H1 (cell line): Measurements from ENCODE around the gene ZIM2. TPM values are rescaled to one million over a fixed set of nuclear protein-coding genes. Genes with fewer than 3 reads are reported as not detected.

Experiments
- CTCF ChIA-PET: fragments of 300-600 bp; sonication (Branson Sonifier 250); formaldehyde crosslinking; loops from one replicate; lab custom pipeline; 2021; ENCODE audit not compliant: partially characterized antibody; lab: Charles Lee
- POLR2A ChIA-PET: fragments of 300-600 bp; sonication (Branson Sonifier 250); formaldehyde crosslinking; loops from one replicate; lab custom pipeline; 2021; ENCODE audit warnings: inconsistent platforms; ENCODE audit not compliant: partially characterized antibody; lab: Charles Lee
- DNase-seq, 2 experiments: peaks; one replicate each; pipeline versions ENCODE4 v3.0.0 to v3.0.0-alpha.2; 2010 to 2022; ENCODE audit warnings: low spot score in 2 of 2, low read depth in 1 of 2, mixed read lengths in 1 of 2
- FAIRE-seq: peaks from 2 replicates; lab custom pipeline; 2011; peaks lifted over from hg19 to GRCh38; lab: Jason Lieb, UNC
- H2AFZ ChIP-seq: 2 replicates; pipeline ENCODE4 v1.8.1; 2012; ENCODE audit warnings: low read length, inconsistent platforms
- H2AK5ac ChIP-seq: 2 replicates; pipeline ENCODE4 v1.6.1; 2013; ENCODE audit warnings: low read depth, low read length
- H2BK120ac ChIP-seq: replicated peaks from 2 replicates; pipeline ENCODE3; 2013; ENCODE audit warnings: low read depth, low read length, inconsistent platforms
- H2BK12ac ChIP-seq: 2 replicates; pipeline ENCODE4 v1.6.1; 2013; ENCODE audit warnings: low read depth, low read length
- H2BK15ac ChIP-seq: 2 replicates; pipeline ENCODE4 v1.6.1; 2013; ENCODE audit warnings: low read length
- H2BK20ac ChIP-seq: 2 replicates; pipeline ENCODE4 v1.6.1; 2013; ENCODE audit warnings: low read length
- H2BK5ac ChIP-seq: 2 replicates; pipeline ENCODE4 v1.6.1; 2013; ENCODE audit warnings: low read depth, low read length
- H3K14ac ChIP-seq: 2 replicates; pipeline ENCODE4 v1.6.1; 2013; ENCODE audit warnings: inconsistent platforms; ENCODE audit not compliant: insufficient read length
- H3K18ac ChIP-seq: 2 replicates; pipeline ENCODE4 v1.6.1; 2013; ENCODE audit warnings: low read length; ENCODE audit errors: extremely low read depth
- H3K23ac ChIP-seq: 2 replicates; pipeline ENCODE4 v1.6.1; 2013; ENCODE audit warnings: inconsistent platforms; ENCODE audit not compliant: insufficient read length
- H3K23me2 ChIP-seq: 2 replicates; pipeline ENCODE4 v1.6.1; 2013; ENCODE audit warnings: low read depth, low read length
- H3K27ac ChIP-seq: 2 replicates; pipeline ENCODE4 v1.6.1; 2011; ENCODE audit warnings: low read depth, low read length, inconsistent platforms
- H3K27me3 ChIP-seq, 4 experiments: replicated peaks in 1 of 4; 1 replicate in 1 of 4; 2 replicates in 3 of 4; pipeline versions ENCODE4 v1.6.1 to v1.8.1; 2011 to 2013; ENCODE audit warnings: low read length in 3 of 4, mild to moderate bottlenecking in 3 of 4, inconsistent platforms in 2 of 4, mixed read lengths in 2 of 4, moderate library complexity in 1 of 4; ENCODE audit not compliant: control insufficient read depth in 3 of 4, insufficient read depth in 3 of 4; ENCODE audit errors: extremely low read depth in 1 of 4
- H3K36me3 ChIP-seq, 4 experiments: 2 replicates each; pipeline versions ENCODE4 v1.6.1 to v1.8.1; 2011 to 2013; ENCODE audit warnings: mild to moderate bottlenecking in 4 of 4, low read length in 3 of 4, moderate library complexity in 2 of 4, control low read depth in 1 of 4, inconsistent platforms in 1 of 4; ENCODE audit not compliant: insufficient read depth in 4 of 4, control insufficient read depth in 2 of 4
- H3K4ac ChIP-seq: replicated peaks from 2 replicates; pipeline ENCODE3; 2013; ENCODE audit warnings: low read length, low read depth, mixed read lengths, inconsistent platforms; ENCODE audit not compliant: insufficient read length
- H3K4me1 ChIP-seq, 4 experiments: replicated peaks in 1 of 4; 1 replicate in 1 of 4; 2 replicates in 3 of 4; pipeline versions ENCODE4 v1.6.1 to v1.8.1; 2011 to 2013; ENCODE audit warnings: low read length in 3 of 4, inconsistent platforms in 2 of 4, mixed read lengths in 1 of 4; ENCODE audit not compliant: insufficient read depth in 4 of 4, control insufficient read depth in 3 of 4
- H3K4me2 ChIP-seq, 2 experiments: 2 replicates each; pipeline versions ENCODE4 v1.6.1 to v1.8.1; 2011 to 2013; ENCODE audit warnings: low read depth in 2 of 2, low read length in 2 of 2, control low read depth in 1 of 2, inconsistent platforms in 1 of 2, mild to moderate bottlenecking in 1 of 2; ENCODE audit not compliant: insufficient read depth in 1 of 2
- H3K4me3 ChIP-seq, 4 experiments: fragments of 200-600, 300-600 bp in 1 of 4; sonication (generic), shearing (Covaris generic), sonication (Bioruptor Twin) in 1 of 4; 2 replicates each; pipeline versions ENCODE4 v1.5.1 to v1.8.1; 2011 to 2016; ENCODE audit warnings: low read length in 4 of 4, low read depth in 3 of 4, control low read depth in 2 of 4, inconsistent platforms in 2 of 4, mild to moderate bottlenecking in 2 of 4, mixed read lengths in 1 of 4, moderate library complexity in 1 of 4; ENCODE audit not compliant: insufficient read depth in 2 of 4; ENCODE audit errors: extremely low read depth in 1 of 4
- H3K56ac ChIP-seq: replicated peaks from 2 replicates; pipeline ENCODE3; 2013; ENCODE audit warnings: low read depth, mild to moderate bottlenecking, mixed read lengths, low read length, inconsistent platforms; ENCODE audit not compliant: insufficient read length
- H3K79me1 ChIP-seq: 2 replicates; pipeline ENCODE4 v1.6.1; 2013; ENCODE audit warnings: low read depth, low read length, control low read depth
- H3K79me2 ChIP-seq, 2 experiments: 2 replicates each; pipeline versions ENCODE4 v1.6.1 to v1.8.1; 2012 to 2013; ENCODE audit warnings: low read length in 2 of 2, mild to moderate bottlenecking in 2 of 2, inconsistent platforms in 1 of 2; ENCODE audit not compliant: insufficient read depth in 2 of 2, control insufficient read depth in 1 of 2
- H3K9ac ChIP-seq, 4 experiments: replicated peaks in 1 of 4; 1 replicate in 1 of 4; 2 replicates in 3 of 4; pipeline versions ENCODE4 v1.6.1 to v1.8.1; 2011 to 2013; ENCODE audit warnings: low read depth in 3 of 4, low read length in 3 of 4, control low read depth in 2 of 4, mild to moderate bottlenecking in 2 of 4, moderate library complexity in 2 of 4, inconsistent platforms in 1 of 4; ENCODE audit errors: extremely low read depth in 1 of 4
- H3K9me3 ChIP-seq, 2 experiments: 2 replicates each; pipeline versions ENCODE4 v1.6.1 to v1.8.1; 2012 to 2013; ENCODE audit warnings: mild to moderate bottlenecking in 2 of 2, moderate library complexity in 2 of 2, control low read depth in 1 of 2, inconsistent platforms in 1 of 2, low read depth in 1 of 2, low read length in 1 of 2, mixed read lengths in 1 of 2; ENCODE audit not compliant: insufficient read depth in 2 of 2
- H4K20me1 ChIP-seq, 2 experiments: replicated peaks in 1 of 2; 2 replicates each; pipeline versions ENCODE3 to v1.8.1; 2011 to 2013; ENCODE audit warnings: inconsistent platforms in 2 of 2, low read length in 2 of 2, mild to moderate bottlenecking in 1 of 2; ENCODE audit not compliant: insufficient read depth in 2 of 2, control insufficient read depth in 1 of 2
- H4K5ac ChIP-seq: 2 replicates; pipeline ENCODE4 v1.6.1; 2013; ENCODE audit warnings: low read length, low read depth, mixed read lengths, inconsistent platforms; ENCODE audit not compliant: insufficient read length
- H4K8ac ChIP-seq: 2 replicates; pipeline ENCODE4 v1.8.0; 2013; ENCODE audit warnings: mild to moderate bottlenecking, moderate library complexity, low read length, inconsistent platforms; ENCODE audit not compliant: insufficient read depth; ENCODE audit errors: extremely low read depth
- H4K91ac ChIP-seq: replicated peaks from 2 replicates; pipeline ENCODE3; 2013; ENCODE audit warnings: low read length, mixed read lengths, inconsistent platforms; ENCODE audit not compliant: insufficient read length
- BCL11A ChIP-seq, 2 experiments: IDR thresholded peaks; one replicate each; pipeline ENCODE4 v1.6.1; 2011; ENCODE audit warnings: low read depth in 2 of 2, low read length in 2 of 2, mild to moderate bottlenecking in 2 of 2
- POU5F1 ChIP-seq: IDR thresholded peaks from 2 replicates; pipeline ENCODE4 v1.6.1; 2011; ENCODE audit warnings: low read depth, mild to moderate bottlenecking, low read length, moderate library complexity
- TAF7 ChIP-seq: optimal IDR thresholded peaks from 2 replicates; pipeline ENCODE3; 2011; ENCODE audit warnings: low read depth, mild to moderate bottlenecking, inconsistent platforms, low read length, moderate library complexity, borderline replicate concordance
- TCF12 ChIP-seq: IDR thresholded peaks from 2 replicates; pipeline ENCODE4 v1.6.1; 2011; ENCODE audit warnings: low read depth, mild to moderate bottlenecking, low read length
- YY1 ChIP-seq: IDR thresholded peaks from 2 replicates; pipeline ENCODE4 v1.6.1; 2011; ENCODE audit warnings: low read depth, mild to moderate bottlenecking, low read length
- WGBS, 2 experiments: shearing (Covaris generic) in 1 of 2; methylation state at CpG; one replicate each; pipeline versions ENCODE4 v1.1.6 to v1.1.7; 2013 to 2015; ENCODE audit warnings: low lambda C conversion rate in 2 of 2, mixed read lengths in 2 of 2, inconsistent platforms in 1 of 2, low coverage in 1 of 2, missing lambda C conversion rate in 1 of 2; ENCODE audit not compliant: insufficient replicate concordance in 2 of 2, insufficient coverage in 1 of 2, insufficient read length in 1 of 2; ENCODE audit errors: extremely low coverage in 1 of 2, missing lambda C conversion rate in 1 of 2; 5-methylcytosine and 5-hydroxymethylcytosine counted together
- polyA plus RNA-seq, 7 experiments: library from polyadenylated mRNA; depleted of rRNA in 3 of 7; stranded (reverse) in 5 of 7; unstranded in 2 of 7; fragments of >200 nt in 5 of 7; fragments of 200-250 nt in 2 of 7; gene quantifications; 1 replicate in 5 of 7; 2 replicates in 1 of 7; 4 replicates in 1 of 7; pipeline versions ENCODE4 v1.2.1 to v1.2.3, GENCODE V29; 2011 to 2013; ENCODE audit warnings: missing spikeins in 2 of 7, mixed read lengths in 2 of 7
- total RNA-seq: library from RNA; stranded (reverse); fragmentation: NEBNext Ultra II Directional; extraction: Animal tissue kit (Norgen Biotek cat#: 25700); gene quantifications from 2 replicates; pipeline ENCODE4 v1.2.1, GENCODE V29; 2021

The ZIM2 gene
- total and polyA plus RNA-seq, 2 of the 8 experiments (the other 6 are each of a cell fraction or from before 2014, with no cell fraction given) = not detected

GRCh38 chr19:56823417-56823816 lies 17.1 kb downstream of the ZIM2 start:
- H2BK120ac ChIP-seq = no peak overlapping the region
- H3K4me3 ChIP-seq = no peak overlapping the region
- no peak overlapping the region for H3K27ac ChIP-seq
- DNase-seq = no peak
- no peaks in the 10 kb centered on the region for H3K27me3 ChIP-seq
- ChIA-PET CTCF (no interaction called here), POLR2A (no interaction called here)
- no peaks in the 10 kb centered on the region for H3K79me1 ChIP-seq
- H3K56ac ChIP-seq = no peak overlapping the region
- H4K5ac ChIP-seq = no peak overlapping the region
- H2BK20ac ChIP-seq = no peak overlapping the region
- H4K20me1 ChIP-seq = no peaks in the 10 kb centered on the region
- H3K4me1 ChIP-seq = no peaks in the 10 kb centered on the region
- H3K23ac ChIP-seq = no peak overlapping the region
- no peak overlapping the region for H3K14ac ChIP-seq
- TF ChIP-seq BCL11A (IDR thresholded peaks at IDR 0.05; ENCODE audit: low read depth in 2 of 2, low read length in 2 of 2) = no peak
- TF ChIP-seq POU5F1 = no peak
- TF ChIP-seq TCF12 = no peak
- TF ChIP-seq YY1 = no peak
- TF ChIP-seq TAF7 = no peak
- H3K4ac ChIP-seq = no peak overlapping the region
- H3K79me2 ChIP-seq = no peaks in the 10 kb centered on the region
- no peak overlapping the region for H4K8ac ChIP-seq
- H2BK12ac ChIP-seq = no peak overlapping the region
- no peak overlapping the region for H3K18ac ChIP-seq
- no peak overlapping the region for H3K9ac ChIP-seq
- H2AFZ ChIP-seq = no peak overlapping the region
- no peak overlapping the region for H4K91ac ChIP-seq
- FAIRE-seq = no peak
- H3K9me3 ChIP-seq = peaks cover 86 to 90% of the 10 kb centered on the region in 2 experiments
- H3K4me2 ChIP-seq = no peak overlapping the region
- no peaks in the 10 kb centered on the region; a peak in 1 of 8 replicates for H3K36me3 ChIP-seq
- no peak overlapping the region for H2BK15ac ChIP-seq
- no peak overlapping the region for H2BK5ac ChIP-seq
- H3K23me2 ChIP-seq = no peaks in the 10 kb centered on the region
- no peak overlapping the region for H2AK5ac ChIP-seq
- WGBS, 2 experiments = 85% methylated on average over 12 of the region's 12 CpGs; no CpG with 5 or more reads in 1 of the 2 experiments
